ENCODE results near the gene ESPL1.

ESPL1 gene

DNA sequence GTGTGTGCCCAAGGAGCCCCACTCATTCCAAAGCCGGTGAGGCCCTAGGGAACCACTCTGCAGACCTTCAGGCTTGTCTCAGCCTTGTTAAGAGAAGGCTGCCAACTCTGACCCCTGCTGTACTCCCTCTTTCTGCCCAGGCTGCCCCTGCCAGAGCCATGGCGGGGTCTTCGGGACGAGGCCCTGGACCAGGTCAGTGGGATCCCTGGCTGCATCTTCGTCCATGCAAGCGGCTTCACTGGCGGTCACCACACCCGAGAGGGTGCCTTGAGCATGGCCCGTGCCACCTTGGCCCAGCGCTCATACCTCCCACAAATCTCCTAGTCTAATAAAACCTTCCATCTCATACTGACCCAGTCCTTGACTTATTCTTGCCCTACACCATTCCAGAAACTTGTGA is 38.7 kb downstream of the ESPL1 start:
- Histone ChIP-seq H2BK120ac (ENCODE audit: low read depth, low read length) (no peak overlapping the region), H2BK12ac (ENCODE audit: low read length) (no peak overlapping the region), H3K4ac (ENCODE audit: low read length) (no peak overlapping the region), H2AFZ (ENCODE audit: low read length) (no peak overlapping the region), H3K4me1 (ENCODE audit: control insufficient read depth in 2 of 2, insufficient read depth in 1 of 2, low read depth in 1 of 2, low read length in 2 of 2) (no peaks in the 10 kb centered on the region), H4K8ac (ENCODE audit: low read depth, low read length) (no peak overlapping the region), H3K9me3 (replicated peaks in 1 of 2; ENCODE audit: control insufficient read depth in 2 of 2, insufficient read depth in 1 of 2, low read depth in 1 of 2, low read length in 2 of 2) (no peaks in the 10 kb centered on the region), H3K4me3 (ENCODE audit: low read length in 2 of 2) (no peak overlapping the region), H3K23ac (ENCODE audit: low read depth, low read length, poor library complexity) (no peak overlapping the region), H3K27ac (replicated peaks; ENCODE audit: low read length) (no peak overlapping the region), H2AK5ac (ENCODE audit: low read depth, low read length) (no peak overlapping the region), H4K91ac (ENCODE audit: low read depth, low read length, poor library complexity) (no peak overlapping the region), H3K18ac (ENCODE audit: low read length) (no peak overlapping the region), H2BK15ac (ENCODE audit: low read length) (no peak overlapping the region), H3K9ac (ENCODE audit: low read depth, low read length, poor library complexity) (no peak overlapping the region), H3K79me1 (ENCODE audit: low read depth, low read length) (peaks cover 2% of the 10 kb centered on the region), H3K4me2 (ENCODE audit: insufficient read depth, low read length, poor library complexity, severe bottlenecking) (no peak overlapping the region), H3K14ac (ENCODE audit: low read length) (no peak overlapping the region), H2BK5ac (ENCODE audit: low read length) (no peak overlapping the region), H3K27me3 (ENCODE audit: control insufficient read depth in 3 of 3, insufficient read depth in 3 of 3, low read depth in 1 of 3, low read length in 3 of 3) (no peaks in the 10 kb centered on the region), H3K36me3 (replicated peaks in 1 of 2; ENCODE audit: control insufficient read depth in 2 of 2, insufficient read depth in 2 of 2, low read length in 2 of 2) (peaks cover 55 to 83% of the 10 kb centered on the region in 2 donors)
- no CpG with 5 or more reads among the region's 10 CpGs for WGBS, 2 donors (ENCODE audit: extremely low coverage in 2 of 2, insufficient read length in 2 of 2, insufficient replicate concordance in 1 of 2)
- DNase-seq (ENCODE audit: low spot score), result no peak

- H3K4ac ChIP-seq (ENCODE audit: low read length), result no peak overlapping the region
- no peak overlapping the region for H3K27ac ChIP-seq (replicated peaks; ENCODE audit: low read length)
- H3K27me3 ChIP-seq (ENCODE audit: control insufficient read depth in 3 of 3, insufficient read depth in 3 of 3, low read depth in 1 of 3, low read length in 3 of 3), result no peaks in the 10 kb centered on the region
Measured at GRCh38 chr12:53308276-53308675, 40.2 kb downstream of the ESPL1 start.

DNA sequence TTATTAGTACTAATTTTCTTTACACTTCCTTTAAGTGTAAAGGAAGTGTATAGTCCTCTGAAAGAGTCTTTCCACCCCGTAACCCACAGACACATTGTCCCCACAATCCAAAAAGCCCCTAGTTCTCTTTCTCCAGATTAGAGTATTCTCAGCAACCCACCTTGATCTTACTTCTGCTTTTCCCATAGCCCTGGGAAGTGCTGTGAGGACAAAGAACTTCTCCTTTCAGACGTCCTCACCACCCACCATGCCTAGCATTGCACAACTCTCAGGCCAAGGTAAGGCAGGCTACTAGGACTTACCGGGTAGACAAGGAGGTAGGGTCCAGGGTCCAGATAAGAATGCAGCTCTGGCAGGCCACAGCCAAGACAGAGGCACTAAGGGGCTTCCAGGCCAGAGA is 45.9 kb downstream of the ESPL1 start:
- peaks cover 28 to 70% of the 10 kb centered on the region in 2 donors for H3K36me3 ChIP-seq (replicated peaks in 1 of 2; ENCODE audit: control insufficient read depth in 2 of 2, insufficient read depth in 2 of 2, low read length in 2 of 2)

More at GRCh38 chr12:53308276-53308675, 40.2 kb downstream of the ESPL1 start:
- H3K36me3 ChIP-seq (replicated peaks in 1 of 2; ENCODE audit: control insufficient read depth in 2 of 2, insufficient read depth in 2 of 2, low read length in 2 of 2), result peaks cover 45 to 69% of the 10 kb centered on the region in 2 donors
- no peaks in the 10 kb centered on the region for H3K4me1 ChIP-seq (ENCODE audit: control insufficient read depth in 2 of 2, insufficient read depth in 1 of 2, low read depth in 1 of 2, low read length in 2 of 2)
- DNase-seq (ENCODE audit: low spot score), result no peak
- H4K91ac ChIP-seq (ENCODE audit: low read depth, low read length, poor library complexity), result no peak overlapping the region
- H2BK120ac ChIP-seq (ENCODE audit: low read depth, low read length), result no peak overlapping the region
- H2AFZ ChIP-seq (ENCODE audit: low read length), result no peak overlapping the region
- H3K23ac ChIP-seq (ENCODE audit: low read depth, low read length, poor library complexity), result no peak overlapping the region
- H2BK12ac ChIP-seq (ENCODE audit: low read length), result no peak overlapping the region
- no peaks in the 10 kb centered on the region for H3K79me1 ChIP-seq (ENCODE audit: low read depth, low read length)
- H3K18ac ChIP-seq (ENCODE audit: low read length), result no peak overlapping the region
- no peak overlapping the region for H3K4me2 ChIP-seq (ENCODE audit: insufficient read depth, low read length, poor library complexity, severe bottlenecking)
- H4K8ac ChIP-seq (ENCODE audit: low read depth, low read length), result no peak overlapping the region
- H3K9me3 ChIP-seq (replicated peaks in 1 of 2; ENCODE audit: control insufficient read depth in 2 of 2, insufficient read depth in 1 of 2, low read depth in 1 of 2, low read length in 2 of 2), result no peaks in the 10 kb centered on the region
- no CpG with 5 or more reads among the region's 4 CpGs for WGBS, 2 donors (ENCODE audit: extremely low coverage in 2 of 2, insufficient read length in 2 of 2, insufficient replicate concordance in 1 of 2)
- no peak overlapping the region for H3K9ac ChIP-seq (ENCODE audit: low read depth, low read length, poor library complexity)
- no peak overlapping the region for H2BK15ac ChIP-seq (ENCODE audit: low read length)
- no peak overlapping the region for H2BK5ac ChIP-seq (ENCODE audit: low read length)
- no peak overlapping the region for H3K4me3 ChIP-seq (ENCODE audit: low read length in 2 of 2)
- H3K14ac ChIP-seq (ENCODE audit: low read length), result no peak overlapping the region
- H2AK5ac ChIP-seq (ENCODE audit: low read depth, low read length), result no peak overlapping the region

GRCh38 chr12:53320352-53321195 is 52.5 kb downstream of the ESPL1 start:
- Histone ChIP-seq H3K4me1 (ENCODE audit: control insufficient read depth in 2 of 2, insufficient read depth in 1 of 2, low read depth in 1 of 2, low read length in 2 of 2) (peaks cover 10 to 11% of the 10 kb centered on the region in 2 donors), H3K27ac (replicated peaks; ENCODE audit: low read length) (no peak overlapping the region), H3K27me3 (ENCODE audit: control insufficient read depth in 3 of 3, insufficient read depth in 3 of 3, low read depth in 1 of 3, low read length in 3 of 3) (peaks cover 0 to 14% (median 0%) of the 10 kb centered on the region in 3 experiments), H3K9ac (ENCODE audit: low read depth, low read length, poor library complexity) (no peak overlapping the region), H3K14ac (ENCODE audit: low read length) (no peak overlapping the region), H2BK5ac (ENCODE audit: low read length) (no peak overlapping the region), H3K4me2 (ENCODE audit: insufficient read depth, low read length, poor library complexity, severe bottlenecking) (peak overlapping the region; percentile 54), H3K4me3 (ENCODE audit: low read length in 2 of 2) (peak overlapping the region; percentile 93 to 94), H2BK12ac (ENCODE audit: low read length) (no peak overlapping the region), H3K18ac (ENCODE audit: low read length) (no peak overlapping the region), H3K9me3 (replicated peaks in 1 of 2; ENCODE audit: control insufficient read depth in 2 of 2, insufficient read depth in 1 of 2, low read depth in 1 of 2, low read length in 2 of 2) (no peaks in the 10 kb centered on the region), H3K23ac (ENCODE audit: low read depth, low read length, poor library complexity) (no peak overlapping the region), H3K79me1 (ENCODE audit: low read depth, low read length) (peaks cover 3% of the 10 kb centered on the region), H2BK15ac (ENCODE audit: low read length) (no peak overlapping the region), H2AK5ac (ENCODE audit: low read depth, low read length) (no peak overlapping the region), H4K8ac (ENCODE audit: low read depth, low read length) (no peak overlapping the region), H3K4ac (ENCODE audit: low read length) (no peak overlapping the region), H2AFZ (ENCODE audit: low read length) (peak overlapping the region; percentile 99), H4K91ac (ENCODE audit: low read depth, low read length, poor library complexity) (no peak overlapping the region), H2BK120ac (ENCODE audit: low read depth, low read length) (no peak overlapping the region), H3K36me3 (replicated peaks in 1 of 2; ENCODE audit: control insufficient read depth in 2 of 2, insufficient read depth in 2 of 2, low read length in 2 of 2) (peaks cover 6 to 38% of the 10 kb centered on the region in 2 donors)
- DNase-seq (ENCODE audit: low spot score), result no peak
- WGBS, 2 donors (ENCODE audit: extremely low coverage in 2 of 2, insufficient read length in 2 of 2, insufficient replicate concordance in 1 of 2), result no CpG with 5 or more reads among the region's 10 CpGs

More for the DNA sequence above, 45.9 kb downstream of the ESPL1 start:
- Histone ChIP-seq H2BK120ac (ENCODE audit: low read depth, low read length) (no peak overlapping the region), H3K4me3 (ENCODE audit: low read length in 2 of 2) (no peak overlapping the region), H3K9ac (ENCODE audit: low read depth, low read length, poor library complexity) (no peak overlapping the region), H2BK15ac (ENCODE audit: low read length) (no peak overlapping the region), H4K8ac (ENCODE audit: low read depth, low read length) (no peak overlapping the region), H3K27me3 (ENCODE audit: control insufficient read depth in 3 of 3, insufficient read depth in 3 of 3, low read depth in 1 of 3, low read length in 3 of 3) (no peaks in the 10 kb centered on the region), H2BK12ac (ENCODE audit: low read length) (no peak overlapping the region), H2BK5ac (ENCODE audit: low read length) (no peak overlapping the region), H3K14ac (ENCODE audit: low read length) (no peak overlapping the region), H3K27ac (replicated peaks; ENCODE audit: low read length) (no peak overlapping the region), H3K4ac (ENCODE audit: low read length) (no peak overlapping the region), H3K4me2 (ENCODE audit: insufficient read depth, low read length, poor library complexity, severe bottlenecking) (no peak overlapping the region), H3K79me1 (ENCODE audit: low read depth, low read length) (peaks cover 4% of the 10 kb centered on the region), H4K91ac (ENCODE audit: low read depth, low read length, poor library complexity) (no peak overlapping the region), H3K23ac (ENCODE audit: low read depth, low read length, poor library complexity) (no peak overlapping the region), H3K9me3 (replicated peaks in 1 of 2; ENCODE audit: control insufficient read depth in 2 of 2, insufficient read depth in 1 of 2, low read depth in 1 of 2, low read length in 2 of 2) (peaks cover 0 to 2% of the 10 kb centered on the region in 2 donors), H2AFZ (ENCODE audit: low read length) (no peak overlapping the region), H3K4me1 (ENCODE audit: control insufficient read depth in 2 of 2, insufficient read depth in 1 of 2, low read depth in 1 of 2, low read length in 2 of 2) (no peaks in the 10 kb centered on the region), H2AK5ac (ENCODE audit: low read depth, low read length) (no peak overlapping the region), H3K18ac (ENCODE audit: low read length) (no peak overlapping the region)
- DNase-seq (ENCODE audit: low spot score), result no peak
- no CpG with 5 or more reads among the region's 3 CpGs for WGBS, 2 donors (ENCODE audit: extremely low coverage in 2 of 2, insufficient read length in 2 of 2, insufficient replicate concordance in 1 of 2)

All from neuronal stem cell (in vitro differentiated cells).